ENCODE results near the gene CAPZA1. TPM values are rescaled to one million over a fixed set of nuclear protein-coding genes. Genes with fewer than 3 reads are reported as not detected.

Gene CAPZA1
- total RNA-seq, 6 experiments from 2014 or later = 34.8 to 85.8 (median 54.7) TPM

DNA sequence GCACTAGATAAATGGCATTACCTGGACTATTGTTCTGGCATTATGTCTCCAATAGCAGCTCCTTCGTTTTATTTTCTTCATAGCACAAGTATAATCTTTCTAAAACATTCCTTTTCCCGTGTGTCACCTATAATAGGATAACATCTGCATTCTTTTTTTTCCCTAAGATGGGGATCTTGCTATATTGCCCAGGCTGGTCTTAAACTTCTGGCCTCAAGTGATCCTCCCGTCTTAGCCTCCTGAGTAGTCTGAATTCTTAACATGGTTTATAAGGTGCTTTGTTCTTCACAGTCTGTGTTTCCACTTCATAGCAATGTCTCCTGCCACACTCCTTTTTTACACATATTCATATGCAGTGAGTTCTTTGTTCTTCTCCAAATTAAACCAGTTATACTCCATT, 46.2 kb downstream of the CAPZA1 start:
- 98% methylated on average over 3 of the region's 3 CpGs for WGBS (ENCODE audit: insufficient coverage, low coverage, low lambda C conversion rate, missing lambda C conversion rate)
- no peak overlapping the region for H3K27ac ChIP-seq
- TF ChIP-seq, protein P1, sequence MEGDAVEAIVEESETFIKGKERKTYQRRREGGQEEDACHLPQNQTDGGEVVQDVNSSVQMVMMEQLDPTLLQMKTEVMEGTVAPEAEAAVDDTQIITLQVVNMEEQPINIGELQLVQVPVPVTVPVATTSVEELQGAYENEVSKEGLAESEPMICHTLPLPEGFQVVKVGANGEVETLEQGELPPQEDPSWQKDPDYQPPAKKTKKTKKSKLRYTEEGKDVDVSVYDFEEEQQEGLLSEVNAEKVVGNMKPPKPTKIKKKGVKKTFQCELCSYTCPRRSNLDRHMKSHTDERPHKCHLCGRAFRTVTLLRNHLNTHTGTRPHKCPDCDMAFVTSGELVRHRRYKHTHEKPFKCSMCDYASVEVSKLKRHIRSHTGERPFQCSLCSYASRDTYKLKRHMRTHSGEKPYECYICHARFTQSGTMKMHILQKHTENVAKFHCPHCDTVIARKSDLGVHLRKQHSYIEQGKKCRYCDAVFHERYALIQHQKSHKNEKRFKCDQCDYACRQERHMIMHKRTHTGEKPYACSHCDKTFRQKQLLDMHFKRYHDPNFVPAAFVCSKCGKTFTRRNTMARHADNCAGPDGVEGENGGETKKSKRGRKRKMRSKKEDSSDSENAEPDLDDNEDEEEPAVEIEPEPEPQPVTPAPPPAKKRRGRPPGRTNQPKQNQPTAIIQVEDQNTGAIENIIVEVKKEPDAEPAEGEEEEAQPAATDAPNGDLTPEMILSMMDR (IDR thresholded peaks at IDR 0.05) = no peak
- TF ChIP-seq POLR2A (IDR thresholded peaks at IDR 0.05) = no peak
- no peaks in the 10 kb centered on the region for H3K9me3 ChIP-seq
- no peak for ATAC-seq
- DNase-seq = no peak
- intact Hi-C loops (cut with DNase I) = no loop called here
- no peak overlapping the region for H3K4me3 ChIP-seq
- H3K27me3 ChIP-seq = no peaks in the 10 kb centered on the region
- H3K36me3 ChIP-seq = peaks cover 0 to 77% (median 14%) of the 10 kb centered on the region in 4 donors
- no peaks in the 10 kb centered on the region for H3K4me1 ChIP-seq

DNA sequence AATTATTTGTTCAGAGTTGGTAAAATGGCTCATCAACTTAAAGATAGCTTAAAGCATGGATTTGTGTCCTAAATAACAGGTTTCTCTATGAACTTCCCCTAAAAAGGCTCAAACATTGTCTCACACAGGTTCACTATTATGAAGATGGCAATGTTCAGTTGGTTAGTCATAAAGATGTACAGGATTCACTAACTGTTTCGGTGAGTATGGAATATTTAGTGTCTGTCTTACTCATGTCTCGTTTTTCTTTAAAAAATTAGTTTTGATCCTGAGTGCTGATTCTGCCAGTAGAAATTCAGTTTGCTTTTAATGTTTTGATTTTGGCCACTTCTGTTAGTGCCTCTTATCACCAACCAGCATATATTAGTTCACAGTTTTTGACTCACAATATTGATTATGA, 47.3 kb downstream of the CAPZA1 start:
- TF ChIP-seq, protein P1 (IDR thresholded peaks at IDR 0.05) = no peak
- no peak for TF ChIP-seq POLR2A (IDR thresholded peaks at IDR 0.05)
- DNase-seq = no peak
- no peak overlapping the region for H3K4me3 ChIP-seq
- H3K36me3 ChIP-seq = peaks cover 0 to 76% (median 9%) of the 10 kb centered on the region in 4 donors
- no peaks in the 10 kb centered on the region for H3K27me3 ChIP-seq
- ATAC-seq = no peak
- no peak overlapping the region for H3K27ac ChIP-seq
- 94% methylated on average over 2 of the region's 2 CpGs for WGBS (ENCODE audit: insufficient coverage, low coverage, low lambda C conversion rate, missing lambda C conversion rate)
- no peaks in the 10 kb centered on the region for H3K4me1 ChIP-seq
- H3K9me3 ChIP-seq = no peaks in the 10 kb centered on the region
- intact Hi-C loops (cut with DNase I) = no loop called here

DNA sequence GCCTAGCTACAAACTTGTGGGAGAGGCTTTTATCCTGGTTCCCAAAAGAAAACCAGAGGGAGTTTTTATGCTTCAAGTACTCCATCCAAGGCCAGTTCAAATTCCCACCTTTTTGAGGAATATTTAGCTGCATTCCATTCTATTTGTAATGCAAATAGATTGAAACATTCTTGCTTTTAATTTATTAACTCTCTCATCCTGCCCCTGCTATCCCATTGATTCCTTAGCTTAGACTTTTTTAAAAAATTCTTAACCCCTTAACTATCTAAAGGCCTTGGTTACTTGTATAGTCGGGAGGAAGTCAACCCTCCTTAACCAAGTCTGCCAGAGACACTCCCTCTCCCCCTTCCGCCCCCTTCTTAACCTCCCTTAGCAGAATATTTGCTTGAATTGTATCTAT, 52.4 kb downstream of the CAPZA1 start:
- DNase-seq = no peak

DNA sequence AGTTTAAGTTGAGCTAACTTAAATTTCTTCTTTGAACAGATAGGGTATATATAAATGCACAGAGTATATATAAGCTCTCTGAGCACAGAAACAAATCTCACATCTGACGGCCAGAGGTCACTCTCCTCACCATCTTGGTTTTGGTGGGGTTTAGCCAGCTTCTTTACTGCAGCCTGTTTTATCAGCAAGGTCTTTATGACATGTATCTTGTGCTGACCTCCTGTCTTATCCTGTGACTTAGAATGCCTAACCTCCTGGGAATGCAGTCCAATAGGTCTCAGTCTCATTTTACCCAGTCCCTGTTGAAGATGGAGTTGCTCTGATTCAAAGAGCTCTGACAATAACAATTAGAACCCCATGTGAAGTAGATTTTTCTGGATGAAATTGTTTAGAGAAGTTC, 53.2 kb downstream of the CAPZA1 start:
- no peak for DNase-seq
- Histone ChIP-seq H3K27me3 (no peaks in the 10 kb centered on the region), H3K9me3 (no peaks in the 10 kb centered on the region), H3K4me3 (no peak overlapping the region), H3K4me1 (peaks cover 0 to 19% (median 5%) of the 10 kb centered on the region in 4 donors), H3K27ac (no peak overlapping the region), H3K36me3 (peaks cover 0 to 36% (median 4%) of the 10 kb centered on the region in 4 donors)
- no peak for ATAC-seq
- TF ChIP-seq, protein P1 (IDR thresholded peaks at IDR 0.05) = no peak
- TF ChIP-seq POLR2A (IDR thresholded peaks at IDR 0.05) = no peak
- 86% methylated on average over 1 of the region's 1 CpG for WGBS (ENCODE audit: insufficient coverage, low coverage, low lambda C conversion rate, missing lambda C conversion rate)
- intact Hi-C loops (cut with DNase I) = no loop called here

More for the DNA sequence above, 52.4 kb downstream of the CAPZA1 start:
- Histone ChIP-seq H3K9me3 (no peaks in the 10 kb centered on the region), H3K36me3 (peaks cover 0 to 42% (median 7%) of the 10 kb centered on the region in 4 donors), H3K4me1 (peaks cover 0 to 19% (median 5%) of the 10 kb centered on the region in 4 donors), H3K27ac (no peak overlapping the region), H3K4me3 (no peak overlapping the region), H3K27me3 (no peaks in the 10 kb centered on the region)
- 69% methylated on average over 2 of the region's 2 CpGs for WGBS (ENCODE audit: insufficient coverage, low coverage, low lambda C conversion rate, missing lambda C conversion rate)
- intact Hi-C loops (cut with DNase I) = no loop called here
- ATAC-seq = no peak
- TF ChIP-seq, protein P1 (IDR thresholded peaks at IDR 0.05) = no peak
- no peak for TF ChIP-seq POLR2A (IDR thresholded peaks at IDR 0.05)
